Upper lobe of left lung (tissue), 4 donors: Measurements from ENCODE around the gene PRXL2B.

Experiments
- CTCF ChIP-seq, 6 experiments: fragments of 450-650 bp in 4 of 6; fragments of 200-600 bp in 2 of 6; sonication (generic) in 2 of 6; IDR thresholded peaks; one replicate each; pipeline ENCODE4 v1.5.1; 2016 to 2019; ENCODE audit warnings: antibody characterized with exemption in 6 of 6
- POLR2A ChIP-seq, 4 donors: fragments of 450-650 bp; IDR thresholded peaks; one replicate each; pipeline ENCODE4 v1.5.1; 2016 to 2017; ENCODE audit warnings: antibody characterized with exemption in 4 of 4, mild to moderate bottlenecking in 2 of 4
- POLR2AphosphoS5 ChIP-seq, 2 donors: sonication (generic); formaldehyde crosslinking; IDR thresholded peaks; one replicate each; pipeline ENCODE4 v1.5.1; 2017; ENCODE audit warnings: antibody characterized with exemption in 2 of 2

- TF ChIP-seq CTCF (IDR thresholded peaks at IDR 0.05) (no peak), POLR2AphosphoS5 (IDR thresholded peaks at IDR 0.05) (no peak), POLR2A (IDR thresholded peaks at IDR 0.05) (no peak)
Measured at GRCh38 chr1:2628191-2628932, 41.8 kb downstream of the PRXL2B start.
